Measurements from ENCODE around the gene PPFIBP1. TPM values are rescaled to one million over a fixed set of nuclear protein-coding genes. Genes with fewer than 3 reads are reported as not detected.

Gene PPFIBP1
- 282 and 317 TPM in 2 replicates for total RNA-seq

GRCh38 chr12:27523642-27524493, at the start of gene PPFIBP1:
PPFIBP1 (plus strand) TSS chr12:27524206; CDS start chr12:27633397, 109,191 bp downstream.

GRCh38 chr12:27696293-27696652, 172.3 kb downstream of the PPFIBP1 start, which contains the start of gene REP15:
REP15 (plus strand) TSS chr12:27696447; CDS start chr12:27696563, 116 bp downstream.

GRCh38 chr12:27710592-27711316, 186.7 kb downstream of the PPFIBP1 start, which contains the start of gene MRPS35:
MRPS35 (plus strand) TSS chr12:27710832; CDS start chr12:27710844, 12 bp downstream.

Other genes with a start within 250 kb of the PPFIBP1 start
- 76.1 and 86.2 TPM in 2 replicates for gene BMAL2, start 191.4 kb upstream of the PPFIBP1 start, total RNA-seq
- gene SMCO2, start 77.5 kb upstream of the PPFIBP1 start, total RNA-seq, result 0.50 and 0.80 TPM in 2 replicates
- gene REP15, start 172.2 kb downstream of the PPFIBP1 start, total RNA-seq, result 6.3 and 6.6 TPM in 2 replicates
- gene MRPS35, start 186.6 kb downstream of the PPFIBP1 start, total RNA-seq, result 78.5 and 80.7 TPM in 2 replicates

Measured in thoracic aorta endothelial cell (primary cell).